Hippocampal formation (tissue), 2 donors: ENCODE data around the gene GPR15LG.
"Not testable (repeated sequence)": the region's sequence is repeated elsewhere in the genome, so short reads cannot be mapped to it uniquely, and the experiment has no call there.

Experiments used
- DNase-seq, 2 donors: peaks; one replicate each; lab custom pipeline; 2025; lab: John Stamatoyannopoulos, UW

The GPR15LG gene

DNA sequence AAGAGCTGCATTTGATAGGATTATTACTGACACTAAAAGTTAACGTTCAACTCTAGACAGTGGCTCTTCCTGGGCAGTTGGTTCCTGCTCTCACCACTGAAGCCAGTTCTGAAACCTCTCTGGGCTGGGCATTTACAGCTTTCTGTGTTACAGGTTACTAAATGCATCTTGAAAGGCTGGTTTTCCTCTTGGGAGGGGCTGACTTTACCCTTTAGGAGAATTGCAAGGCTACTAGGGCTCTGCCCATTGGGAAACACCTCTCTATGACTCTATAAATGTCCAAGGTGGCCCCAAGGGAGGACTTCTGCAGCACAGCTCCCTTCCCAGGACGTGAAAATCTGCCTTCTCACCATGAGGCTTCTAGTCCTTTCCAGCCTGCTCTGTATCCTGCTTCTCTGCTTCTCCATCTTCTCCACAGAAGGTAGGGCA is at the start of gene GPR15LG:
GPR15LG (plus strand) TSS at position 301 of the 429 bp plus-strand sequence; CDS start at position 352, 51 bp downstream.
- DNase-seq = no peak

GRCh38 chr10:84125910-84126784 is 47.5 kb upstream of the GPR15LG start:
- not testable (repeated sequence) for DNase-seq

GRCh38 chr10:84126785-84127167 is 46.8 kb upstream of the GPR15LG start:
- no peak for DNase-seq

GRCh38 chr10:84135836-84136235 is 37.8 kb upstream of the GPR15LG start:
- no peak for DNase-seq

- DNase-seq = no peak
Measured at GRCh38 chr10:84137811-84138210, 35.8 kb upstream of the GPR15LG start.

- DNase-seq = no peak
Measured at GRCh38 chr10:84138478-84139125, 35.0 kb upstream of the GPR15LG start.

DNA sequence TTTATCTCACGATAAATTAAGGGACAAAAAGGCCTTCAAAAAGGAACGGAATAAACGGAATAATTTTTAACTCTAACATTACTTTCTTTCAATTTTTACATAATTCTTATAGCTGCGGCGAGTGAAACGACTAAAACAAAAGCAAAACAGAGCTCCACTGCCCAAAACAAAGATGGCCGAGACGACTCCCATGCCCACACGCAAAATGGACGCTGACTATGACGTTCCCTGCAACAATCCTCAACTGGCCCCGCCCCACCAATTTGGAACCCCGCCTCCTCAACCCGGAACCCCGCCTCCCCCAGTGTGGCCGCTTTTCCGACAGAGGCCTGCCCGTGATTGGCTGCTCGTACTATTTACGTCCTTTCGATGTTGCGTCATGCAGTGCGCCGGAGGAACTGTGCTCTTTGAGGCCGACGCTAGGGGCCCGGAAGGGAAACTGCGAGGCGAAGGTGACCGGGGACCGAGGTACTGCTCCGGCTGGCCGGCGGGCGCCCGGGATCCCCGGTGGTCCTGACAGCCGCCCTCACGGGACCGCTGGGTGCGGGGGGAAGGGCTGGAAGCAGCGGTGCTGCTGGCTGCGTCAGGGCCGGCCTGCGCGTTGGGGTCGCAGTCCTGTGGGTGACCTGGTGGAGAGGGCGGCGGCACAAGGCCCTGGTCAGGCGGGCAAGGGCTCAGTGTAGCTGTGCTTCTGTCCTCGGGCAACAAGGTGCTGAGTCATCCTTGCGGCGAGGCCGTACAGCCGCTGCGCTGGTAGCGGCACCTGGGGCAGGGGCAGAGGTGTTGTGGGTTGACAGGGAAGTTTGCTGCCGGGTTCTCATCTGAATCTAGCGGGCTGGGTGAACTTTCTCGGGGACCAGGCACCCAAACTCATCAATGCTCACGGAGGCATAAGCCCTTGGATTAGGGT is 34.2 kb upstream of the GPR15LG start, which contains the start of gene GHITM:
GHITM (plus strand) TSS at position 384 of the 910 bp plus-strand sequence. CDS start 1,992 bp downstream, outside the sequence.
- DNase-seq = peak; percentile 96 to 99

DNA sequence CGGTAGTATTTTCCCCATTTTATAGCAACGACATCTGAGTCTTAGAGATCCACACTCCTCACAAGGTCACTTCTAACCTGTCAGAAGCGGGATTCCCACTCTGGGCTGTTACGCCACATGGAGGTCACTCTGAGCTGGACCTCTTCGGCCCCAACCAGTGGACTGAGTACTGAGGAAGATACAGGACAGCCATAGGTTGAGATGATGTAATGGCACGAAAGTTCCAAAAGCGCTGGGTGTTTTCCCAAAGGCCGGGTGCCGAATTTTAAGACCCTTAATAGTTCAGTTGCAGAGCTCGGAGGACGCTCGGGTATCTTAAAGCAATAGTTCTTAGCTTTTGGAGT is 33.6 kb upstream of the GPR15LG start:
- no peak for DNase-seq

- DNase-seq = no peak
Measured at GRCh38 chr10:84147347-84147746, 26.3 kb upstream of the GPR15LG start.

GRCh38 chr10:84148006-84148597 is 25.5 kb upstream of the GPR15LG start:
- DNase-seq = peak in 1 of 2 donors; percentile 31

- DNase-seq = no peak
Measured at GRCh38 chr10:84149854-84150253, 23.7 kb upstream of the GPR15LG start.

GRCh38 chr10:84152769-84153168 is 20.8 kb upstream of the GPR15LG start:
- no peak for DNase-seq

- DNase-seq = no peak
Measured at GRCh38 chr10:84155521-84155920, 18.1 kb upstream of the GPR15LG start.

DNA sequence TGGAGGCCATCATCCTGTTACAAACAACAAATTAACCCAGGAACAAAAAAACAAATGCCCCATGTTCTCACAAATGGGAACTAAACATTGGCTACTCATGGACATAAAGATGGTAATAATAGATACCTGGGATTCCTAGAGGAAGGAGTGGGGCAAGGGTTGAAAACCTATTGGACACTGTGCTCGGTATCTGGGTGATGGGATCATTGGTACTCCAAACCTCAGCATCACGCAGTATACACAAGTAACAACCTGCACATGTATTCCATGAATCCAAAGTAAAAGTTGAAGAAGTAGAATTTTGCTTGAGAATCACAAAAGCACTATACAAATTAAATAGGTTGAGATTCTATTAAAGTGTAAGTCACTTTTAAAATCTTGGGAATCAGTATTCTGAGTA is 17.6 kb upstream of the GPR15LG start:
- no peak for DNase-seq

GRCh38 chr10:84156768-84157167 is 16.8 kb upstream of the GPR15LG start:
- no peak for DNase-seq

- DNase-seq = no peak
Measured at GRCh38 chr10:84158061-84158460, 15.5 kb upstream of the GPR15LG start.

DNA sequence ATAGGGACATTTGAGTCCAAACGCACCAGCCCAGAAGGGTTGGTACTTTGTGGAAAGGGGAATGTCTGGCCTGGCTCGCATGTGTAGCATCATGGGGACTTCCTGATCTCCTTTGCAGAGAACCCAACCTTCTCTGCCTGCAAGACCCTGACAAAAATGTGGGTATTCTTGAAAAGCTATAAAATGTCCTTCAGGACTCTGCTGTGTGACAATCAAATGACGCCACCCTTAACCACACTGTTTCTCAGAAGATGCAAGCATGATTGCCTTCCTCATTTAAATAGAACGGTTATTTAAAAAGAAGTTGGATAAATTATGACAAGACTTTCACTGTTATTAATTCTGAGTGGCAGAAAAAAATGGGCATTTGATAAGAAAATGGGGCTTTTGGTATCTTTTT is 15.1 kb upstream of the GPR15LG start:
- DNase-seq = no peak

DNA sequence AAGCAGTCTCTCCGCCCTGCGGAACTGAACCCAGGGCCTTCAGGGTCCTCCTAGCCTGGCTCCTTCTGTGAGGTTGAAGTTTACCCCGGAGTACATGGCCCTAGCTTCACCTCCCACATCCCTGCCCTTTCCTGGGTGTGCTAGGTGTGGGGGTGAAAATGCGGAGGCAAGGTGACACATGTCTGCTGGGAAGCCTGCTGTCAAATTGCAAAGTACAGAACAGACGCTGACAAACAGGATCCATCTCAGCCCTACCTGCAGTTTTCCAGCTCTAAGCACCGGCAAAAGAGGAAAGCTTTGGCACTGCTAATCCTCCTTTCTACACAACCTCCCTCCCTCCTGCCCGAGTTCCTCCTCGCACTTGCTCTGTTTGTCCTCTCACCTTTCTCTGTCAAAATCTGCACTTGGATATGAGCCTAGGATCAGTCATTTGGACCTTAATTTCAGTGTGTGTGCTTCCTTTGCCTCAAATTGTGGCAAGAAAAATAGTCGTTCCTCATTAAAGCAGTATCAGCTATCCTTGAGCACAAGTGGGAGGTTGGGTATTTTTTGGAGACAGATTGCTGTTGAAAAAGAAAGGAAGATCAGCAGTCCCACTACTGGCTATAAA is 14.4 kb upstream of the GPR15LG start:
- DNase-seq = no peak

DNA sequence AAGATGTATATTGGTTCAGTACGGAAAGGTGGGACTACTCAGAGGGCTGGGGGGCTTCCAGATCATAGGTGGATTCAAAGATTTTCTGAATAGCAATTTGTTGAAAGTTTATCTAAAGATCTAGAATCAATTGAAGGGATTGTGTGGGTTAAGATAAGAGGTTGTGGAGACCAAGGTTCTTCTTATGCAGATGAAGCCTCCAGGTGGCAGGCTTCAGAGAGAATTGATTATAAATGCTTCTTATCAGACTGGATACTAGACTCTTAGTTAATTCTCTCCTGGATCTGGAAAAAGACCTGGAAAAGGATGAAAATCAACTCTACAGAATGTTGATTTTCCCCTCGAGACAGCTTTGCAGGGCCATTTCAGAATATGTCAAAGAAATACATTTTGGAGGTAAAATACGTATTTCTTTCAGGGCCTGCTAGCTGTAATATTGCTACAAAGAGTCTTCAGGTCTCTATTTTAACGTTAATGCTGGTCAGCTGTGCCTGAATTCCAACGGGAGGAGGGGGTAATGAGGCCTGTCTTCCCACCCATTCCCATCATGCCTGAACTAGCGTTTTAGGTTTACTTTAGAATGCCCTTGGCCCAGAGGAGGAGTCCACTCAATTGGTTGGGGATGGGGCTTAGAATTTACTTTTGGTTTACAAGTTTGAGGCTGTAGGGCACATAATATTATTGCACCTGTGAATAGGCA is 12.8 kb upstream of the GPR15LG start:
- DNase-seq = no peak

DNA sequence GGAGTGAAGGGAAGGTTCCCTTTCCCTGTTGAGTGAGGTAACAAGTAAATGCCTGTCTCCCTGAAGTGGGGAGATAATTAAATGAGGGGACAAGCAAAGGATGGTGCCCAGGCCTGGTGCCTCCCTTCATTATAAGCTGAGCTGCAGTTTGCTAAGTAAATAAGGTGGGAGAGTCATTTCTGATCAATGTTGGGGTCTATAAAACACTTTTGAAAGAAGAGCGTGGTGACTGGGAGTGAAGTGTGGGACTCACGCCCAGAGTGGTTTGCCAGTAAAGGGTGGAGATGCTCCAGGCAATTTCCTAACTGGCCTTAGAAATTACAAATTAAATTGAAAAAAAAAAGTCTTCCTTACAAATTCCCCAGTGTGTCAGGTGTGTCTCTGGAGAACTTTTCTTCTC is 9.6 kb upstream of the GPR15LG start:
- DNase-seq = no peak

DNA sequence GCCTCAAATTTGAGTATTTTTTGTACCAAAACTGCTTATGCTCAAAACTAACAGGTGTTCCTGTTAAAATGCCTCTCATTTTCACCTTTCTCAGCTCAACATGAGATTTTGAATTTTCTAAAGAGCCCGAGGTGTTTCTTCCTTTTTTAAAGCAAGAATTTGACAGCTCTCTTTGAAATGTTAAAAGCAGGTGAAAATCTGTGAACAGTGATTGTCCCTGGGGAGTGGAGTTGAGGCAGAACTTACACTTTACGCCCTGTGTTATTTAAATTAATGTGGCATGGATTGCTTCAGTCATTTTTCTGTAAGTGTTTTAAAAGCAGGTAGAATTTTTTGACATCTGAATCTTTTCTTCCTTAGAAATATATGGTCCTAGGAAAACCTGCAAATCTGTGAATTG is 9.2 kb upstream of the GPR15LG start:
- DNase-seq = no peak
